DOHH2 (cell line): ENCODE measurements around the gene PMS1.
"Not testable (repeated sequence)": the region's sequence is repeated elsewhere in the genome, so short reads cannot be mapped to it uniquely, and the experiment has no call there.

Experiments
- CTCF ChIP-seq: fragments of 200-600 bp; sonication (generic); IDR thresholded peaks from one replicate; pipeline ENCODE4 v1.5.1; 2014; ENCODE audit warnings: antibody characterized with exemption, mild to moderate bottlenecking, low read depth, low read length; ENCODE audit not compliant: poor library complexity, severe bottlenecking
- EZH2phosphoT487 ChIP-seq: fragments of 200-600 bp; sonication (generic); IDR thresholded peaks from 2 replicates; pipeline ENCODE4 v1.6.1; 2017; ENCODE audit warnings: borderline replicate concordance, mild to moderate bottlenecking, antibody characterized with exemption, low read length, moderate library complexity, mixed read lengths

- TF ChIP-seq CTCF, EZH2phosphoT487: not testable (repeated sequence)
Observed at GRCh38 chr2:189760154-189760553, 24.1 kb upstream of the PMS1 start.
